GM19372 (cell line): ENCODE results near the gene CNTFR.

Experiments used
- ATAC-seq: cut with Tn5 transposase; IDR thresholded peaks from one replicate; pipeline ENCODE4 v1.9.1; 2021; ENCODE audit warnings: mild to moderate bottlenecking, low read depth, moderate library complexity; ENCODE audit not compliant: unreplicated experiment

CNTFR gene

GRCh38 chr9:34574571-34574970 is 15.0 kb downstream of the CNTFR start:
- ATAC-seq, result no peak

GRCh38 chr9:34573599-34574325 is 15.8 kb downstream of the CNTFR start:
- no peak for ATAC-seq

DNA sequence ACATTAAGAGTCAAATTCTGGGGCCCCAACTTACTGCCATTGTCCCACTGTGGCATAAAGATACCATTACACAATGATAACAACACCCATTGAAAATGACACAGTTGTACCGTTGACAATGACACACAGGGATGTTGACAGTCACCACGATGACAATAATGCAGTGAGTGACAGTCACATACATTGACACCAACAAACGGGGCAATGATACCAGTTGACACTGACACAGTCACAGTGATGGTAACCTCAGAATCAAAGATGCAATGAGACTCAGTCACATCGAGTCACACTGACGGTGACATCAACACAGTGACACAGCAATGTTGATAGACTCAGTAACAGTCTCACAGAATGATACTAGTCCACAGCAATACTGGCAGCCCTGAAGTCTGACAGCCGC is 16.9 kb downstream of the CNTFR start:
- no peak for ATAC-seq

DNA sequence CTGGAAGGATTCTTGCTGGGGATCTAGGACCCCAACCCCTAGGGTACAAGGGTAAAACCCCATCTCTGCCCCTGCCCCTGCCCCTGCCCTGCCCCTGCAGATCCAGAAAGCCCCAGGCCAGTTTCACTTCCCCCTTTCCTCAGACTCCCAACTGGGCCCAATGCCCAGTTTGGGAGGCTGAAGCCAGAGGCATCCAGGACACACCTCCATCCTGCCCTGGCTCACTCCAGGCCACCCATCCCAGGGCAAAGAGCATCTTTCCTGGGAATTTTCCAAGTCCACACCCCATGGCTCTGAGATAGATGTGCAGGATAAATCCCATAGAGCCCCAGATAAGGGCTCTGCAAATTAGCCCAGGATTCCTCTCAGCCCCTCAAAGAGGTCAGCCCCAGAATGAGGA is 17.4 kb downstream of the CNTFR start:
- ATAC-seq, result no peak

- ATAC-seq, result no peak
Measured at GRCh38 chr9:34571481-34571810, 18.1 kb downstream of the CNTFR start.

DNA sequence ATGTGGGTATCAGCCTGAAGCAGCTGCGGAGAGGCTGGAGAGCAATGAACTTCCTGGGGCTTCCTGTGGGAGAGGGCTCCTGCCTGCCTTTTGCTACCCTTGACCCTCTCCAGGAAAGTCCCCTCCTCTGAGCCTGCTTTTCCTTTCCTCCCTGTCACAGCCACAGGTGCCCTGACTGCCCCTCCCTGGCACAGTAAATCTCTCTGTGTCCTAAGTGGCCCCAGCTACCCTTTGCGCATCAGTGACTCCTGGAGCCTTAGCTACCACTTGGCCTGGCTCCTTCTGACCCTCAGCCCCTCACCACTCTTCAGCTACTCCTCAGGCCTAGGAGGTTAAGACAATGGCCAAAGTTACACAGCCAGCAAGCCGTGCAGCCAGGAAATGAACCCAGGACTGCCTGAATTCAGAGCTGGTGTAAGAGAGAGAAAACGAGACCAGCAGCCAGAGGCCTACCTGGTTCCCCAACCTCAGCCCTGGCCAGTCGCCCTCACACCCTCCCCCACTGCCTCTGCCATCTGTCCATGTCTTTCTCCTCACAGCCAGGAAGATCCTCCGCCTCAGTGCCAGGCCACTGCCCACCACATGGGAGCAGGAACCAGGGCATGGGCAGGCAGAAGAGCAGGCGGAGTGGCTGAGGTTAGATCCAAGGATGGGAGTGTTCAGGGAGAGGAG is 18.6 kb downstream of the CNTFR start:
- ATAC-seq, result no peak

DNA sequence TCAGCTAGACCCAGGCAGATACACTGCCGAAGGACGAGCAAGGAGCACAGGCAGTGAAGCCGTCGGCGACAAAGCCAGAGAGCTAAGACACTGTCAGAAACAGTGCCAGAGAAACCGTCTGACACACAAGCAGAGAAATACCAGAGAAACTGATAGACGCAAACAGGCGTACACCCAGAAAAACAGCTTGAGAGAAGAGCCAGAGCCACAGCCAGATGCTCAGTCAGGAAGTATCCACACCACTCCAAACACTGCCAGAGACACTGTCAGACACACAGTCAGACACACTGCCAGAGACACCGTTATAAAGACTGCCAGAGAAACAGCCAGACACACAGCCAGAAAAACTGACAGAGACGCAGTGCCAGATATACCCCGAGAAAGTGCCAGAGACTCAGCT is 19.1 kb downstream of the CNTFR start:
- no peak for ATAC-seq

DNA sequence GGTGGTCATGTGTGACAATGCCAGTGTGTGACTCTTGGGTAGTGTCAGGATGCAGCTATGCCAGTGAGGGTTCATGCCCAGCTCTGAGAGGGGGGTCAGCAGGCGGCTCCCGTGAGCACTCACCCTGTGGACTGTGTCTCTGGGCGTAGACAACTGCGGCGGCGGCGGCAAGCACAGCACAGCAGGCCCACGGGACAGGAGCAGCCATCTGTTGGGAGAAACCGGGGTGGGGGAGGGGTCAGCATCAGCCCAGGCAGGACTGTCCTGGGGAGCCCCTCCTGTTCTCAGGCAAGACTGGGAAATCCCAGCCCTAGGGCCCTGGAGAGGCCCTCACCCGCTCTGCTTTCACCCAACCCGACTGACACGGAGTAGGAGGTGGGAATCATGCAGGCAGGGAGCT is 20.8 kb downstream of the CNTFR start:
- ATAC-seq, result no peak

DNA sequence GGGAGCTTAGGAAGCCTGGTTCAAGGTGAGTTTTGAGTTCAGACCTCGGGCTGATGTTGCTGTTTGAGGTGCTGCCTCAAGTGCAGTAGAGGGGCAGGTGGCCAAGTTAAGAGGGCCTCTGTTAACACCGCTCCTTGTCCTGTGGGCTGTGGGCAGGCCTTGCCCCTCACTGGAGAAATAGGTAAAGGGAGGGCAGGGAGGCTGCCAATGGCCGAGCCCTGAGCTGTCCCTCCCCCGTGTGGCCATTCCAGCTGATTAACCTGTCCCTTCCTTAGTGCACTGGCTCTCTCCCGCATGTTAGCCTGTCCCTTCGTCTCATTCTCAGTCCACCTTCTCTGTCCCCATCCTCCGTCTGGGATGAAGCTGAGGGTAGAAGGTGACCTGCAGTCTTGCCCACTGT is 21.4 kb downstream of the CNTFR start:
- no peak for ATAC-seq

DNA sequence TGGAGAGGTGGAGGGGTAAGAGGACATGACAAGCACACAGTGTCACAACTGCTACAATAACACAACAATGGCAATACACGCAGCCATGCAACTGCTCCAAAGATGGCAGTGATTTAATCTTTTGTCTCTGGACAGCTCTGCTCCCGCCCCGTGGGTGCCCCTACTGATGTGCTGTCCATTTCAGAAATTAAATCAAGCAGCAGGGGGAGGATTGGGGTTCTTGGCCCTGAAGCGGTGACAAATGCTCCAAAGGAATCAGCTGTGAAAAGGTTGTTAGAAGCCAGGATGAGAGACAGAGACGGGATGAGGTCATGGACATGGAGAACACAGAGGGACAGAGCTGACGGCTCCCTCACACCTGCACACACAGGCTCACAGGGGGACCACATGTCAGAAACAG is 22.6 kb downstream of the CNTFR start:
- no peak for ATAC-seq

DNA sequence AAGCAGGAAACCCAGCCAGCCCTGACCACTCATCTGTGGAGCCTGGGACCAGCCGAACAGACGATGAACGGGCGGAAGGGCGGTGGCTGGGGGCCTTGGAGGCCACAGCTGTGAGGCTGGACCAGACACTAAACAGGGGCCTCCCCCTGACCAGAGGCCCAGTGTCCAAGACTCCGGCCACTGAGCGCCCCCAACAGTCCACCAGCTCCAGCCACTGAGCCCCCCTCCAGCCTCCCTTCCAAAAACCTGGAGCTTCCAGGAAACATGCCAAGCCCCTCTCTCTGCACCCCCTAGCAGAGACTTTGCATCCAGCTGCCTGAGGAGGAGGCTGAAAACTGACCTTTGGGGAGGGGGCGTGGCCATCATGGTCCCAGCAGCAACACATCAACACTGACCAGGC is 23.2 kb downstream of the CNTFR start:
- no peak for ATAC-seq

- ATAC-seq, result no peak
Measured at GRCh38 chr9:34565856-34566255, 23.7 kb downstream of the CNTFR start.

DNA sequence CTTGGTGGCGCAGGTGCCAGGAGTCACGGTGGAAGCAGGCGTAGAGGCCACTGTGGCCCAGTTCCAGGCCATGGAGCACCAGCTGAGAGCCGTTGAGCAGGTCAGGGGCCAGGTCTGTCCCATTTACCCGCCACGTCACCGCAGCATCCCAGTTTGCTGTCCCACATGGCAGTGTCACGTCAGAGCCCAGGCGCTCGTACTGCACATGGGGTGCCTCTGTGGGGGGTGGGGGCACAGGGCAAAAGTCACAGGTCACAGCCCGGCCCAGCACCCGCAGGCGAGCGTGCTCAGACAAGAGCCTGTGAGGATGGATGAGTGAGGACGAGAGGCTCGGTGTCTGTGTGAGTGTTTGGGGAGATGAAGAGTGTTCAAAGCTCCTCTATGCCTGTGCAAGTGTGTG is 24.9 kb downstream of the CNTFR start:
- ATAC-seq, result no peak

DNA sequence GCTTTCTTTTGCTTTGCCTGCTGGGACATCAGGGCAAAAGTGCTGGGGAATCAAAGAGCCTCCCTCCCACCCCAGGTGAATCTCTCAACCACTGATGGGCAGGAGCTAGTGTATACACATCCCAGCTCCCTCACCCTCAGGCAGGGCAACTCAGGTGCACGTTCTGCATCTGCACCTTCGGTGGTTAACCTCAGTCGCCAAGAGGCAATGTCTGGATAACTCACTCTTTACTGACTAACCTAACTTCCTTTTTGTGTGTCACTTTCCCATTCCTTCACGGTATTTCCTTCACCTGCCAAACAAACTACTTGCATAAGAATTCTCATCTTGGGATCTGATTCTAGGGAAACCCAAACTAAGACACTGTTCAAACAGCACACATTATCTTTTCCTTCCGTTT is 26.3 kb downstream of the CNTFR start:
- no peak for ATAC-seq

DNA sequence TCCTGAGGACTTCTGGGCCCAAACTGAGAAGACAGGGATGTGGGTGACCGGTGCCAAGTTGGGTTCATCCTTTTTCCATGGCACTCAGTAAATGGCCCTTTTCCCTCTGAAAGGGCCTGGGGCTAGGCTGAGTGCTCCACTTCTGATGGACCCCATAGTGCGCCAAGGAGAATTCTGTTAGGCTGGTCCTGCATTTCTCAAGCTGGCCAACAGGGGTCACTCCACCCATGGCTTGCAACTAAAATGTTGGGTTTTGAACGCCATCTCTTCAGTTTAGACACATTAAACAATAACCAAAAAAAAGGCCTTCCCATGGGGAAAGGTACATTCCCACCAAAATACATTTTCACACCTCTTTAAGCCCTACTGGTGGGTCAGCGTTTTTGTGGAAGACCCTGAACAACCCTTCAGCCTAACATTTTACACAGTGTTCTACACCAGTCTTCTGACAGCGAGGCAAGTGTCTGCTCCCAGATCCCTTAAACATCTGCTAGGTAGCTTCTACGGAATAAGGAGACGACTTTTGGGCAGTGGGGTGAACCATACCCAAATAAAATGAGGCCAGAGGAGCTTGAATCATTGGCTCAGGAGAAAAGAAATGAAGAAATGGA is 27.3 kb downstream of the CNTFR start:
- no peak for ATAC-seq

DNA sequence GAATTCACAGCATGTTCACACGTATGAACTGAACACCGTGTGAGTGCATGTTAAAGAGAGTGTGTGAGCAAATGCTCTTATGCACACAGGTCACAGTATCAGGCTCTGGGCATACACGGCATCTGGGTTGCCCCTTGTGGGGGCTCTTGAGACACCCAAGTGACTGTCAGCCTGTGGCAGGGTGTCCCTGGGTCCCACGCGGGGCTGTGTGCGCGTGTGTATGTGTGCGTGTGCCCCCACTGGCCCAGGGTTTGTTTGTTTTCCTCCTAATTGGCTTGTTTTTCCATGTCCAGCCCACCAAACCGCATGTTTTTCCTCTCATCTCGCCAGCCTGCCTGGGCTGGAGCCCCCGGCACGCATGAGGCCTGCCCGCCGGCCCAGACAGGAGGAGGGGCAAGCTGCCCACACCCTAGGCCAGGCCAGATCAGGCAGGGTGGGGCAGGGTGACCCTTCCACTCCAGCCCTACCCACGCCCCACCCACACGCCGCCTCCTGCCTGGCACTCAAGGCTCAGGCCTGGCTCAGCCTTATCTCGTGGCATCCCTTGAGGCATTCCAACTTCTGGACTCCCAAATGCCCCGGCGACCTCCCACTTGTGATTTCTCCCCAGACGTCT is 28.8 kb downstream of the CNTFR start:
- no peak for ATAC-seq

DNA sequence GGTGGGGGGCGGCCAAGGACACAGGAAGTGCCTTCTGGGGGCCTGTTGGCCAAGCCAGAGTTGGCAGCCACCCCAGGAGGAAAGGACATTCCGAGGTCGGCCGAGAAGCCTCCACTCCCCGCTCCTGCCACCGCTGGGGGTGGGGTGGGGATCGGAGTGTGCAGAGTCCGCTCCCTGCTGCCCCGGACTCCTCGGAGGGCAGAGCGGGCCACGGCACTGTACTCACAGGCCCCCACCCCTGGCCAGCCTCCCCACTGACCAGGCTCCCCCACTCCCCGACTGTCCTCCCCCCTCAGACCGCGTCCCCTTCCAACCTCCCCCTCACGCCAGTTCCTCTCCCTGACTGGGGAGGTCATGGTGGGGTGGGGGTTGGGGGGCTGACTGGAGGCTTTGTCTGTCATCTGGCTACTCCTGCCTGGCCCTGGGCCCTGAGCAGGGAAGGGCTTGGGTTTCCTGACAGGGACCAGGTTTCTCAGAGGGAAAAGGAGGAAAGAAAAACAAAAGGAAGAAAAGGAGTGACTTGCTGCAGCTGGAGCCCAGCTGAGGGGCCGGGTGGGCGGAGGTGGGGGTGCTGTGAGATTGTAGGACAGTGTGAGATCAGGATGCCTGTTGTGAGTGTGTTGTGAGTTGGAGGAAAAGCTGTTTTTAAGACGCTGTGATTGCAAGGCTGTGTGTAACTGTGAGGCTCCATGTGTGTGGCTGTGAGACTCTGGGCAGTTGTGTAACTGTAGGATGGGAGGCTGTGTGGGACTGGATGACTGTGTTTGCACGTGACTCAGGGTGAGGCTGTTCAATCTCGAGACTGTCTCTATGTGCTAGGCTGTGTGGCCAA is 29.7 kb downstream of the CNTFR start:
- ATAC-seq, result no peak

DNA sequence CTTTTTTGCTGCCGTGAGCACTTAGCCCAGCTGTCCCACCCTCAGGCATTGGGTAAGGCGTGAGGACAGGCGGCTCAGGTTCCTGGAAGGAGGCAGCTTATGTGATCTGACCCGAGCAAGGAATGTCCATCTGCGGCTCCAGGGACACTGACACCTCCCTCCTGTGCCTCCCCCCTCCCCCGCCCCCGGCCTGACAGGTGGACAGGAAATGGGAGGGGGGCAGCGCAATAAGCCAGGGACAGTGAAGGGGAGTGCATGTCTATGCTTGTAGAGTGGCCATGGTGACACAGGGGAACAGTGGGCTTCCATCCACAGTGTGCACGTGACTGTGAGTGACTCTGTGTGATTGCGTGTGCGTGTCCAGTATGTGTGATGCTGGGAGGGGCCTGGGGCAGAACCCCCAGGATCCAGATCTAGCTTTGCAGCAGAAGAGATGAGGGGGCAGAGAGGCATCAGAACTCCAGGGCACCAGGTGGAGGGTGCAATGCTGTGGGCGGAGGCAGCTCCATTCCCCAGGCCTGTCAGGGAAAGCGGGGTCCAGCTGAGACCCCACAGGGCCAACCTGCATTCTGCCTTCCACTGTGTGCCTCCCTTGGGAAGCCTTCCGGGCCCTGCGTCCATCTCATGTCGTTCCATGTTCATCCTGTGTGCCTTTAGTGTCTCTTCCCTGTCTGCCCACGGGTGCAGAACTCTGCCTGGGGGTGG is 30.5 kb downstream of the CNTFR start:
- no peak for ATAC-seq

GRCh38 chr9:34558364-34558763 is 31.2 kb downstream of the CNTFR start:
- ATAC-seq, result no peak
